ENCODE measurements around the gene KRT32.

- TF ChIP-seq CTCF (IDR thresholded peaks at IDR 0.05) (no peak), POLR2A (IDR thresholded peaks at IDR 0.05) (no peak)
Observed at GRCh38 chr17:41434415-41434814, 32.8 kb downstream of the KRT32 start.
